Amniotic stem cell (primary cell): ENCODE results near the gene ACAA1.
"Not testable (repeated sequence)": the region's sequence is repeated elsewhere in the genome, so short reads cannot be mapped to it uniquely, and the experiment has no call there.

Experiments used
- DNase-seq: peaks from one replicate; lab custom pipeline; 2025; lab: John Stamatoyannopoulos, UW

Gene ACAA1

GRCh38 chr3:38101811-38102443 is 35.0 kb downstream of the ACAA1 start:
- DNase-seq, result no peak

GRCh38 chr3:38100498-38100897 is 36.4 kb downstream of the ACAA1 start:
- no peak for DNase-seq

- DNase-seq, result no peak
These were observed 37.4 kb downstream of the ACAA1 start for GRCh38 chr3:38099518-38099917.

DNA sequence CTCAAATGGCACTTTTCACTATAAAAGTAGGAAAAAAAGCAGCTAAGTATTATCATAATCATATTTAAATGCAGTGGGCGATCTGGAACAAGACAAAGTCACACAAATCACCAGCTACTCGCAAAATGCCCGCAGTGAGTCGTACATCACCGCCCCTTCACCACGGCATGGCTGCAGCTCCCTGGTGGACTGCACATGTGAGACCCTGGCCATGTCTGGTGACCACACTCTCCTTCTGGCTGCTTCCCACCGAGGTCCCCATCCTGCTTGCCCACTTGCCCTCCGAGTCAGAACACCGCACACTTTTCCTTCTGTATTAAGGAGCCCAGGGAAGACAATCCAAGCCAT is 38.6 kb downstream of the ACAA1 start:
- DNase-seq, result no peak

DNA sequence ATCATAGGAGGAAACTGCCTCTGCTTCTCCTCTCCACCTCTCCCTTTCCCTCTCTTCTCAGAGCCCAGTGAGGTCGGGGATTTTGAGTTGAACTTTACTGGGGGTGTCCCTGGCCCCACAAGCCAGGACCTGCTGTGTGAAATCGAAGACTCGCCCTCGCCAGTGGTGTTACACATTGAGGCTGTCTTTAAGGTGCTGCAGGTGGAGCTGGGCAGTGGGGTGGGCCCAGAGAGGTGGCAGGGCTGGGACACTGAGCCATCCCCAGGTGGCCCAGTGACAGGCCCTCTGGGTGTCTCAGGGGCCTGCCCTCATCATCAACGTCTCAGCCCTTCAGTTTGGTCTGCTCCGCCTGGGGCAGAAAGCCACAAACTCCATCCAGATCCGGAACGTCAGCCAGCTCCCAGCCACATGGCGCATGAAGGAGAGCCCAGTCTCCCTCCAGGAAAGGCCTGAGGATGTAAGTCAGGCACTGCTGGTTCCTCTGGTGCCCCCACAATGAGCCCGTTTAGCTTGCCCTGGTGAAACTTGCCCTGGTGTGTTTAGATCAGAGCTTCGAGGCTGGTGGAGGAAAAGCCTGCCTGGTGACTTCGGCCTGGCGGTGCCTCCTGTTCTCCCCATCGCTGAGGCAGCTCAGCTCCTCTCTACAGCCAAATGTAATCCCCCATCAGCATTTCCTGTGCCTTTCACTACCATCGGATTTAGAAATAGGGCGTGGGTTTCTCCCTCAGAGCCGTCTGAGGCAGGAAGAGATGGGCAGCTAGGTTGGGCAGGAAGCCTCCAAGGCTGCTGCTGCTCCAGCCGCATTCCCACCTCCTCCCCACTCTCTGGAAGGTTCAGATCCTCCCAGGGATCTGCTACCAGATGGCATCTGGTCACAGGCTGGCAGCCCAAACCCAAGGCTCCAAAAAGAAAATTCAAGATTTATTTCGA is 39.2 kb downstream of the ACAA1 start:
- no peak for DNase-seq

- no peak for DNase-seq
These were observed 41.1 kb downstream of the ACAA1 start for GRCh38 chr3:38095669-38096483.

GRCh38 chr3:38094999-38095398 is 41.9 kb downstream of the ACAA1 start:
- no peak for DNase-seq

DNA sequence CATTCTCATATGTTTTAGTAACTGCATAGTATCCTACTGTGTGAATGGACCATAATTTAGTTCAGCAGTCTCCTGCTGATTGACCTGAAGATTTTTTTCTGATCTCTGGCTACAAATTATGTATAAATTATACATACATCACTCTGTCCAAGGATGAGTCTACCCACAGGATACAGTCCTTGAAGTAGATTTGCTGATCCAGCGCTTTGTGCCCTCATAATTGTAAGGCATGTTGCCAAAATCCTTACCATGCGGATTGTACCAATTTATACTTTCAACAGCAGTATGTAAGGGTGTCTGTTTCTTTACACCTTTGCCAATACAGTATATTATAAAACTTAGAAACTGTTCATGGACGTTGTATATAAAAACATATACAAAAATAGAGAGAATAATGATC is 46.5 kb downstream of the ACAA1 start:
- DNase-seq, result no peak

DNA sequence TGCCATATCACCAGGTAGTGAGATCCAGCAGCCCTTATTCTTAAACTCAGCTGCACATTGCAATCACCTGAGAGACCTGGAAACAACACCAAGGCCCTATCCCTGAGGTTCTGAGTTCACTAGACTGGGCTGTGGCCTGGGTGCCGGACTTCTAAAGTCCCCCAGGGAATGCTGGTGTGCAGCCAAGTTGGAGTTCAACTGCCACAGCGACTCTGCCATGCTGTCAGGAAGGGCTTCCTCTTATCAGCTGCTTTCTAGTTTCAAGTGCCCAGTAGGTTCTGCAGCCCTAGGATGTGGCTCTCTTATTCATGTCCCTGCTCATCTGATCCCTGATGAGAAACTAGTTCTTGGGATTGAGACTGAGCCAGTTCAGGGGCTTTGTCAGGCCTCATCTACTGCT is 47.8 kb downstream of the ACAA1 start:
- DNase-seq, result no peak

DNA sequence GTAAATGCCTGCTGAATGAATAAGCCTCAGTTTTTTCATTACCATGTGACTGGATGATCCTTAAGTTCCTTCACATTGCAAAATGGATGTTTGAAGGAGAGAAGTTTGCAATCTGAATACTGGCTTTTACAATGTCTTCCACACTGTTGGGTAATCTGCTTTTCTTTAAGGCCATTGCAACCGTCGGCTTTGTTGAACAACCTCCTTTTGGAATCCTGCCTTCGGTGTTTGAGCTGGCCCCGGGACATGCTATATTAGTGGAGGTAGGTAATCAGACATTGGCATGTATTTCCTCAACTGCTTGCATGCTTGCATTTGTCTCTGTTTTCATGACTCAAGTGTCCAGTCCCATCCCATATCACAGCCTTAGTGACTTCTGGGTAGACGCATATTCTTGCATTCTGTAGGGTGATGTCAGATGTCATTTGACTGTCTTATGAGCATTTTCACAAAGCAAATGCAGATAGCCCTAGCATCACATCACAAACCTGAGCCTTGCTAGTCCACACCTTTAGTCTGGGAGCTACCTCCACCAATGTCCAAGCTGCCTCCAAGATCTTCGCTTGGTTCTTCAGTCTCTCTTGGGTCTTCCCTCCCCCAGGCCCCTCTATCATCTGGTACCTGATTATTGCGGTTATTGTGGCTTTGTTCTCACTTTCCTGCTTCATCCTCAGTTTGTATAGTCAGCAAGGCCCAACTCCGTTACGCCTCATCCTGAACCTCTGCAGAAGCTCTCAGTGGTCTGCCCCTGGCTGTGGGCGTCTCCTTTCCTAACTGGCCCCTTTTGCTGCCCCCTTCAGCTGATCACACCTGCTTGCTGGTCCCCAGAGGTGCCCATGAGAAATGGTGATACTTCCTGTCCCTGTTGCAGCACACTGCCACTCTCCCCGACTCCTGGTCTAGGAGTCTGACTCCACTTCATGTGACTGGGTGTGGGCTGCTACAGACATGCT is 48.5 kb downstream of the ACAA1 start:
- DNase-seq, result no peak

- DNase-seq, result not testable (repeated sequence)
These were observed 49.6 kb downstream of the ACAA1 start for GRCh38 chr3:38087278-38087677.

- no peak for DNase-seq
These were observed 50.4 kb downstream of the ACAA1 start for GRCh38 chr3:38086496-38086895.

DNA sequence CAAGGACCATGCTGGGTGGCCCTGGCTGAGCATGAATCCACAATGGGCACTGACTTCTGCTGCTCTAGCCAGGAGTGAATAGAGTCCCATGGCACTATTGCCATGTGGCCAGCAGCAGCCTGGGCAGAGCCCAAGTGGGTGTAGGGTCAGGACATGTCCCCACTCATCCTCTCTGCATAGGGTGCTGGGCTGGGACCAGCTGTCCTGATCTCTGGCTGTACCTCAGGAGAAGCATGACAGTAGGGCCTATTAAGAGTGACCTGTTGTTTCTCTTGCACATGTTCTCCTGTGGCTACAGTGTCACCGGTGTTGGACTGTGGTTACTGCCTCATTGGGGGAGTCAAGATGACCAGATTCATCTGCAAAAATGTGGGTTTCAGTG is 51.0 kb downstream of the ACAA1 start:
- no peak for DNase-seq

GRCh38 chr3:38085311-38085942 is 51.5 kb downstream of the ACAA1 start:
- no peak for DNase-seq

DNA sequence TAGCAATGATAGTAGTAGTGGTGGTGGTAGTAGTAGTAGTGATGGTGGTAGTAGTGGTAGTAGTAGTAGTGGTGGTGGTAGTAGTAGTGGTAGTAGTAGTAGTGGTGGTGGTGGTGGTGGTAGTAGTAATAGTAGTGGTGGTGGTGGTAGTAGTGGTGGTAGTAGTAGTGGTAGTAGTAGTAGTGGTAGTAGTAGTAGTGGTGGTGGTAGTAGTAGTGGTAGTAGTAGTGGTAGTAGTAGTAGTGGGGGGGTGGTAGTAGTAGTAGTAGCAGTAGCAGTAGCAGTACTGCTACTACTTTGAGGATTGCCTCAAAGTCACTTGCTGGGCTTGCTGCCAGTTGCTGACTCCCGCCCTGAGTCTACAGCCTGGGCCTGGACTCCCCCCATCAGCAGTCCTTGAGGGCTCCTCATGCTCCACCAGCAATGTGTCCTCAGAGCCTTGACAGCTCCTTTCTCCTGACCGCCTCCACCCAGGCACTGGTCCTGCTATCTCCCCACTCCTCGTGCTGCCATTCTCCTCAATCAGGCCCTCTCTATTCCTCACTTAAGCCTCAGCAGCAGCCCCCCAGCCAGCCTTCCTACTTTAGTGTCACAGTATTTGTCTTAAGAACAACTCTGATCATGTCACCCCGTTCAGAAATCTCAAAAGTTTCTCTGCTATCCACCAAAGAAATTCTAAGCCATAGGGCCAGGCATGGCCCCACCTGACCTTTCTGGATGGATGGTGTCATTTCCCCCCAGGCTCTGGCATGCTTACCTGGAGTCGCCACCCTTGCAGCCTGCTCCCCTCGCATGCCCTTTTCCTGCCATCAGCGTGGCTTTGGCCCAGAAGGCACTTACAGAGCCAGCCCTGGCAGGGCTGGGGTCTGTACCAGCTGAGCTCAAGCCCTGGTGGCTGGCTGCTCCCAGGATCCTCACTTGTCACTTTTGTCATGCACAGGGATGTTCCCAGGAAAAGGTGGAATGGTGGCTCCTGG is 52.3 kb downstream of the ACAA1 start:
- DNase-seq, result no peak

DNA sequence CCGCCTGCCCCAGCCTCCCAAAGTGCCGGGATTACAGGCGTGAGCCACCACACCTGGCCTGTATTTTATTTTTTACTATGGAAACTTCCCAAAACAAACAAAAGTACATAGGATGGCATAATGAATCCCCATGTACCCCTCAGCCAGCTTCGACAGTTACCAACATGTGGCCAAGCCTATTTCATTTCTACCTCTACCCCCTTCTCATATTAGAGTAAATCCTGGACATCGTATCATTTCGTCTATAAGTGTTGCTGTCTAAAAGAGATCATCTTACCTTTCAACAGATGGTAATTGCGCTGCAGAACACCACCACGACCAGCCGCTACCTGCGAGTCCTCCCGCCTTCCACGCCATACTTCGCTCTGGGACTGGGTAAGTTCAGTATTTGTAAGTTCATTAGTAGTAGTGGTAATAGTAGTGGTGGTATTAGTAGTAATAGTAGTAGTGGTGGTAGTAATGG is 53.0 kb downstream of the ACAA1 start:
- DNase-seq, result no peak

- DNase-seq, result not testable (repeated sequence)
These were observed 53.7 kb downstream of the ACAA1 start for GRCh38 chr3:38083254-38083653.

GRCh38 chr3:38082296-38082695 is 54.6 kb downstream of the ACAA1 start:
- DNase-seq, result not testable (repeated sequence)

DNA sequence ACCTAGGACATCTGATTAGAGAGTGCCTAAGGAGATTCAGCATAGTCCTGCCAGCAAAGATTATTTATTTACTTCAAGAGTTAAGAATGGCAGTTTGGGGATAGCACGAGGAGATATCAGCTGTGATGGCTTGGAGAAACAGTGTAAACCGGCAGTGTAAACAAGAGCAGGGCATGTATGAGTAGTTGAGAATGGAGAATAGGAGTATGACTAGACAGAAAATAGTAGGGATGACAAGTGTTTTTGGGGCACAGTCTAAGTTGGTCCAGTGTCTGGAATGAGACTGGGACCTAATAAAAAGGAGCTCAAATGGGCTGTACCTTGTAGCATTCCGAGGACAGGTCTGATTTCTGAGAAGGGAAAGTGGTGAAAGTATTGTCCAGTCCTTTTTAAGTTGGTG is 59.9 kb downstream of the ACAA1 start:
- DNase-seq, result not testable (repeated sequence)
